ENCODE results near the gene CHMP2B.
"Not testable (repeated sequence)": the region's sequence is repeated elsewhere in the genome, so short reads cannot be mapped to it uniquely, and the experiment has no call there.

The CHMP2B gene

GRCh38 chr3:87236093-87236492 is 9.0 kb downstream of the CHMP2B start:
- DNase-seq = no peak

DNA sequence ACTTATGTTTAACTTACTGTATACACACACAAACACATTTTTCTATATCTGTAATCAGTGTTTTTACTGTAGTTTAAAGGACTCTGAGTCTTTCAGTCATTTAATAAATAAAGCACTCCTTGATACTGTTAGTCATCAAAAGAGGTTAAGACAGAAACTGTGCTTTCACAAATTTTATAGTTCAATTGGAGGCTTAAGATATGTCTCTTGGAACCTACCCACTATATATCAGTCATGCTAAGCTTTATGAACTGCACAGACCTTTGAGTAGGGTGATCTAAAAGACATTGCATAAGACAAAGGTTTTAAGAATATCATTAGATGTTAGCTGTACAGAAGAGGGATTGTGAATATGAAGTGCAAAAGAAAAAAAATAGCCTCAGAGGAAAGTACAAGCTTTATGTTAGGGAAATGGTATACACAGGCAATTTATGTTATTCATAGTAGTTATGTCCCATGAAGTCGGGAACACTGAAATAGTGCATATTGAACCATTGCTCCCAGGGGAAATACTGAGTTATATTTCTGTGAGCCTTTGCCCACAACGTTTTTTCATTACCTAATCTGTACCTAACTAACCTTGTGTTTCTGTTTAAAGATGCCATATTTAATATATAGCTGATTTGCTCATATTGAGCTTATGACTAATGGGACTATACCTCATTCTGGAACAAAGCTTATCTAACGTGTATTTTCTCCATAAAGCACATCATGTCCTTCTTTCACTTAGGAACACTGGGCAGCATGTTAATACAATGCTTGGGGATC is 19.7 kb downstream of the CHMP2B start:
- DNase-seq = no peak

- DNase-seq = no peak
These were observed 20.3 kb downstream of the CHMP2B start for GRCh38 chr3:87247430-87247773.

DNA sequence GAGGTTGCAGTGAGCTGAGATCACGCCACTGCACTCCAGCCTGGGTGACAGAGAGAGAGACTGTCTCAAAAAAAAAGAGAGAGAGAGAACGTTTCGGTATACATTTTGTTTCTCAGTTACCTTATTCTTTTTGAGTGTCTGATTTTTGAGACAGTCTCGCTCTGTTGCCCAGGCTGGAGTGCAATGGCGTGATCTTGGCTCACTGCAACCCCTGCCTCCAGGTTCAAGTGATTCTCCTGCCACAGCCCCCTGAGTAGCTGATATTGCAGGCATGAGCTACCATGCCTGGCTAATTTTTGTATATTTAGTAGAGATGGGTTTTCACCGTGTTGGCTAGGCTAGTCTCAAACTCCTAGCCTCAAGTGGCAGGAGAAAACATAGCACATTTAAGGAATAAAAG is 21.1 kb downstream of the CHMP2B start:
- DNase-seq = not testable (repeated sequence)

DNA sequence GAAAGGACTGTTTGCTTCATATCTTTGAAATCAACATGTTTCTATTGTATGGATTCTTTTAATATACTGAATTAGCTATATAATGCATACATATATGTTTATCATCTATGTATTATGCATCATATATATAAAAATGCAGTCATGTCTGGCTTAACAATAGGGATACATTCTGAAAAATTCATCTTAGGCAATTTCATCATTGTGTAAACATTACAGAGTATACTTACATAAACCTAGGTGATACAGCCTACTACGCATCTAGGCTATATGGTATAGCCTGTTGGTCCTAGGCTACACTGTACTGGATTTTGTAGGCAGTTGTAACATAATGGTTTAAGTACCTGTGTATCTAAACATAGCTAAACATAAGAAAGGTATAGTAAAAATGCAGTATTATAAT is 21.7 kb downstream of the CHMP2B start:
- no peak for DNase-seq

- no peak for DNase-seq
These were observed 22.9 kb downstream of the CHMP2B start for GRCh38 chr3:87250009-87250408.

GRCh38 chr3:87260270-87260669 is 33.2 kb downstream of the CHMP2B start:
- DNase-seq = peak; percentile 27

DNA sequence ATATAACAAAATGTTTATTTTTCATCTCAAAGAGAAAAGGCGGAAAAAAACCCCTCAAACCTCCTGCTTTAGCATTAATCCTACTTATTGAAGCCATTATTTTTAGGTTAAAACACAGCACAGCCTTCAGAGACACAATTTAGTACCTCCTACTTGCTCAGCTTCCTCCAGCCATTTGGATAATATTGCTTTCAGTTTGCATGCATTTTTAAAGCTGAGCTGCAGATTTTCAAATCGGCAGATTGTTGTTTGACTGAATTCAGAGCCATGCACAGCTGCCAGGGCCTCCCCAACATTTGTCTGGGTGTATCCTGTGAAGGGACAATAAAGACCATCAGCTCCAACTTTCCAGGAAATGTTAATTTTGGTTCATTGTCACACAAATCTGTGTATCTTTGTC is 34.8 kb downstream of the CHMP2B start:
- no peak for DNase-seq

DNA sequence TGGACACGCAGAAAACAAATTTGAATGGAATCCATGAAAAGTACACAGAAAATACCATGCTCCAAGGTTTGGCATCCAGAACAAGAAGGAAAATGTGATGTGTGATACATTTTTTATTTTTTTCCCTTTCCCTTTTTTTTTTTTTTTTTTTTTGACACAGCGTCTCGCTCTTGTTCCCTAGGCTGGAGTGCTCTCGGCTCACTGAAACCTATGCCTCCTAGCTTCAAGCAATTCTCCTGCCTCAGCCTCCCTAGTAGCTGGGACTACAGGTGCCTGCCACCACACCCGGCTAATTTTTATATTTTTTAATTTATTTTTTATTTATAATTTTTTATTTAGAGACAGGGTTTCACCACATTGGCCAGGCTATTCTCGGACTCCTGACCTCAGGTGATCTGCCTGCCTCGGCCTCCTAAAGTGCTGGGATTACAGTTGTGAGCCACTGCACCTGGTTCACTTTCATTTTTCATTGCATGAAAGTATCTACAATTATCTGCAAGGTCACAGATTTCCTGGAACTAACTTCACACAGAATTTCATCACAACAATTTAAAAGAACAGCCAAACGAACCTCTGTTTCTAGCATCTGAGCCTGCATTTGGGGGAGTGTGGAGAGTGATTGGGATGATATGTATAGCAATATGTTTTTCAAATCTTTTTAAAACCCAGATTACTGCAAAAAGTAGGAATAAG is 41.0 kb downstream of the CHMP2B start:
- DNase-seq = no peak

DNA sequence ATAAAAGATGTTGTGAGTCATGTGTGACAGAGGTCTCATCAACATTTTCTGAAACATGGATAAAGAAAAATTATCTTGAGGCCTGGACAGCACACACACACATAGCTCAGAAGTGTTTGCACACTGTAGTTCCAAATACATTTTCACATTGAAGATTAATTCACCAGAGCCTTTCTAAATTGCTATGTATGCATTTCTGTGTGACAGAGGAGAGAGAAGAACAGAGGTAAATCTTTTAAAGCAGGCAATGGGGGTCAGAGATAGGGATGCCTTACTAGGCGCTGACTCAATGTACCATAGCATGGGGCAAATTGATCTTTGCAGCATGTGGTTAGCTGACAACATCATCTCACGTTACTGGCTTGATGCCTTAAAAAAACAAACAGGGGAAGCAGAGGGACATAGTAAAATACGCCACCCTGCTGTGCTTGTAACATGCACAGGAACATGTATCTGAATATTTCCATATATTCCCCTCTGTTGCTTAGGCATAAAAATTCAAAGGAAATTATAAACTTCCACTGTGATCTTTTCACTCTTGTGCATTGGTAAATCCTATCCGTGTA is 41.6 kb downstream of the CHMP2B start:
- DNase-seq = no peak

DNA sequence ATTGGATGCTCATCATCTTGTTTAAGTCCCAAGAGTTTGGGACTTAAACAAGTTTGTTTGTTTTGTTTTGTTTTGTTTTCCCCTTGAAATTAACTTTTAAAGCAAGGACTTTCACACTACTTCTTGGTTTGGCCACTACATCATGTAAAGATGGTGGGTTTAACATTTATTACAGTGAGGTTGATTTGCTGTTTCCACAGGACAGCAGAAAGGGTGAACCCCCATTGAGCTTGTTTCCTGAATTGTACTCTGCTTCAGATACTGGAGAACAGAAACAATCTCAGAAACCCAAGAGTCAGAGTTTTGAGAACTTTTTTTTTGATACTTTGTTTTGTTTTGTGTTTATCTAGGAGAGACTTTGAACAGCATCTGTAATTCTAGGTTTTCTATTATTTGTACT is 42.6 kb downstream of the CHMP2B start:
- DNase-seq = no peak

DNA sequence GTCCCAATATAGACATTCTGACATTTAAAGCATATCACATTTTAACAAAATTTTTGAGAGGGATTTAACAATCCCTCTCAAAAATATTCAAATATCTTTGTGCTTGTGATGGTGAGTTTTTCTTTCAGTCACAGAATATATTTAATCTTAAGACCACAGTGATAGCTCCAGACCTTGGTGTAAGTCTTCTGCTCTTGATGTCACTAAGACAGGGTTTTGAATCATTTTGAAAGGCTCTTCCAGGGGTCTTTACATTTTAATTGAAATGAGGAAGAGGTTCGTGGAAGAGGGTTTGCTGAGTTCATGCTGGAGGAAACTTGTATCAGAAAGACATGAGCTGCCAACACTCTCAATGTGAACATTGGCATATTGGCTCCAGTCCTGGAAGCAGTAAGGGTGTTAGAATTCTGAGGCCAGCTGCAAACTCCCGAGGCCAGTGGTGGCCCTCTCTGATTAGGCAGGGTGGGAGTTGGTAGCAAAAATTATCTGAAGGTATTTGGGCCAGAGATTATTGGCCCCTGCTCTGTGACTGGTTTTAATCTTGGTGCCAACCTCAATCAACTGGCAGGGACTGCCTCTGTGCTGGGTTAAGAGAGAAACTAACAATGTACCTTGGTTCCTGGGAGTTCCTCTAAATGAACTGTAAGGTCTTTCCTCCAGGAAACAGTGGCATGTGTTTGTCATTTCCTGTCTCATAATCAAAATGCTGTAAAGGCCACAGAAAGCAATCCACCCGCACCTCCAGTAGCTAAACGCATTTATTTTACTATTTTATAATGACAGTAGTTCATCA is 44.0 kb downstream of the CHMP2B start:
- DNase-seq = no peak

- no peak for DNase-seq
These were observed 45.7 kb downstream of the CHMP2B start for GRCh38 chr3:87272718-87273341.

- DNase-seq = no peak
These were observed 49.4 kb downstream of the CHMP2B start, which contains the start of gene POU1F1 for GRCh38 chr3:87276484-87276883. Gene POU1F1, minus strand, starts transcription at chr3:87276584. Its CDS starts 122 bp downstream, at chr3:87276462.

- no peak for DNase-seq
These were observed 59.9 kb downstream of the CHMP2B start for GRCh38 chr3:87287011-87287410.

DNA sequence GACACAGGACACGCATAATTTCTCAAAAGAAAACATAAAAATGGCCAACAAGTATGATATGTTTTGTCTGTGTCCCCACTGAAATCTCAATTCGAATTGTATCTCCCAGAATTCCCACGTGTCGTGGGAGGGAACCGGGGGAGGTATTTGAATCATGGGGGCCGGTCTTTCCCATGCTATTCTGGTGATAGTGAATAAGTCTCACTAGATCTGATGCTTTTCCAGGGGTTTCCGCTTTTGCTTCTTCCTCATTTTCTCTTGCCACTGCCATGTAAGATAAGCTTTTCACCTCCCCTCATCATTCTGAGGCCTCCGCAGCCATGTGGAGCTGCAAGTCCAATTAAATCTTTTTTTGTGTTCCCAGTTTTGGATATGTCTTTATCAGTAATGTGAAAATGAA is 61.3 kb downstream of the CHMP2B start:
- DNase-seq = no peak

DNA sequence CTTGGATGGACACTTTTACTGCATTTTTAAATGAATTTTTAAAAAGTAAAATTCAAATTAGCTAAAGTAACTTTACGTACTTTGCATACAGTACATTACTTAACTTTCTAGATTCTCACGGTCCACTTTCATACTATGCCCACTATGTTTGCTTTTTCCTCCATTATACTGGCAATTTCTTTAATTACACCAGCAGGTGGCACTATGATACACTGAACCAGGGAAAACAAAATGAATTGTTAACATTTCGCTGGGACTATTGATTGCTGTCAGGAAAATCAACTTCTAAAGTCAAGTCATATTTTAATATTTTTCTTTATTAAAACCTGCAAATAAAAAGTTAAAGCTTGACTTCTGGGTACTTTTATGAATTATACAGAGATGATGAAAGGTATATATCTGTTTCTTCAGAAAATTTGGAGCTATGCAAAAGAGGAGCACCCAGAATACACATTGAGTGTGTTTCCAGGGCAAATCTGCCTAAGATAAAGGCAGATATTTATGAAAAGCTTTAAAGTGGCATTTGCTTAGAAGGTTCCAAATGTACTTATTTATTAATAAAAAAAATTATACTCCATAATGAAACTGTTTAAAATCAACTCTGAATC is 71.1 kb downstream of the CHMP2B start:
- DNase-seq = no peak

- not testable (repeated sequence) for DNase-seq
These were observed 77.9 kb downstream of the CHMP2B start for GRCh38 chr3:87305031-87305430.
